DOHH2 (cell line): ENCODE measurements around the gene MMP13.

ENCODE experiments used
- H3F3A ChIP-seq: fragments of 200-600 bp; sonication (generic), shearing (Covaris generic); 2 replicates; pipeline ENCODE4 v1.6.0; 2016; ENCODE audit warnings: antibody characterized with exemption, mild to moderate bottlenecking; ENCODE audit not compliant: control insufficient read depth, insufficient read depth
- H3K27ac ChIP-seq: fragments of 200-600 bp; sonication (generic); 2 replicates; pipeline ENCODE4 v1.5.1; 2014; ENCODE audit warnings: low read depth, mild to moderate bottlenecking, low read length, moderate library complexity
- H3K27me3 ChIP-seq: fragments of 200-600 bp; sonication (generic); 2 replicates; pipeline ENCODE4 v1.6.1; 2014; ENCODE audit warnings: mild to moderate bottlenecking, low read length, mixed read lengths; ENCODE audit not compliant: control insufficient read depth
- H3K36me3 ChIP-seq: fragments of 200-600 bp; sonication (generic); 2 replicates; pipeline ENCODE4 v1.6.1; 2014; ENCODE audit warnings: mild to moderate bottlenecking, low read length, moderate library complexity, mixed read lengths; ENCODE audit not compliant: control insufficient read depth
- H3K4me1 ChIP-seq: fragments of 200-600 bp; sonication (generic); 2 replicates; pipeline ENCODE4 v1.6.1; 2014; ENCODE audit warnings: mild to moderate bottlenecking, low read length, mixed read lengths; ENCODE audit not compliant: control insufficient read depth
- H3K4me2 ChIP-seq: fragments of 200-600 bp; sonication (generic); 2 replicates; pipeline ENCODE4 v1.6.0; 2014; ENCODE audit warnings: mild to moderate bottlenecking, low read length, moderate library complexity
- H3K4me3 ChIP-seq: fragments of 200-600 bp; sonication (generic); 2 replicates; pipeline ENCODE4 v1.5.1; 2014; ENCODE audit warnings: mild to moderate bottlenecking, low read length, mixed read lengths
- H3K79me2 ChIP-seq: fragments of 200-600 bp; sonication (generic); 2 replicates; pipeline ENCODE4 v1.6.1; 2014; ENCODE audit warnings: mild to moderate bottlenecking, low read length, mixed read lengths; ENCODE audit not compliant: control insufficient read depth
- H3K9me2 ChIP-seq: fragments of 200-600 bp; sonication (generic); replicated peaks from 2 replicates; pipeline ENCODE4 v1.6.1; 2014; ENCODE audit warnings: mild to moderate bottlenecking, low read length, mixed read lengths; ENCODE audit not compliant: control insufficient read depth
- H3K9me3 ChIP-seq: fragments of 200-600 bp; sonication (generic); 2 replicates; pipeline ENCODE4 v1.6.1; 2014; ENCODE audit warnings: antibody characterized with exemption, low read length, mixed read lengths; ENCODE audit not compliant: control insufficient read depth, insufficient read depth
- H4K20me1 ChIP-seq: fragments of 200-600 bp; sonication (generic); 2 replicates; pipeline ENCODE4 v1.6.0; 2014; ENCODE audit warnings: low read depth, mild to moderate bottlenecking, antibody characterized with exemption, low read length, moderate library complexity; ENCODE audit not compliant: control insufficient read depth, insufficient read depth
- CTCF ChIP-seq: fragments of 200-600 bp; sonication (generic); IDR thresholded peaks from one replicate; pipeline ENCODE4 v1.5.1; 2014; ENCODE audit warnings: antibody characterized with exemption, mild to moderate bottlenecking, low read depth, low read length; ENCODE audit not compliant: poor library complexity, severe bottlenecking
- EZH2phosphoT487 ChIP-seq: fragments of 200-600 bp; sonication (generic); IDR thresholded peaks from 2 replicates; pipeline ENCODE4 v1.6.1; 2017; ENCODE audit warnings: borderline replicate concordance, mild to moderate bottlenecking, antibody characterized with exemption, low read length, moderate library complexity, mixed read lengths

MMP13 gene

DNA sequence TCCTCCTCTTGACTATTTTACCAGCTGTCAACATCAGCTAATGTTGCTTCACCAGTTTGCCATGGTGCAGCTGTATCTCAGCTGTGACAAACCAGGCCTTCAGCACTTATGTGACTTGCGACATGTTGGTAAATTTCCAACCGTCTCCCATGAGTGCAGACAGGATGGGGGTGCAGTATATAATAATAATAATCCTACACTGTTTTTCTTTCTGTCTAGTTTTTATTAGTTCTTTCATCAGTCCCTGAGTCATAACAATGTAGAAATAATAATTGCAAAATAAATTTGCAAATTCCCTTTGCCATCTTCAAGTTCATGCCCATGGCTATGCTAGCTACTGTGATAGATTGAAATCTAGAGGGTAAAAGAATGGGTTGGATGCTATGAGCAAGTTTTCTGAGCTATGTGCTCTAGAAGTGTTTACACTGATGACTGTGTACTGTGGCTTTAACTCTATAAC is 4.9 kb downstream of the MMP13 start:
- no peaks in the 10 kb centered on the region for H3K9me2 ChIP-seq
- no peaks in the 10 kb centered on the region for H3K9me3 ChIP-seq
- H4K20me1 ChIP-seq: no peaks in the 10 kb centered on the region
- H3F3A ChIP-seq: no peaks in the 10 kb centered on the region
- no peak overlapping the region for H3K27ac ChIP-seq
- no peaks in the 10 kb centered on the region for H3K79me2 ChIP-seq
- H3K27me3 ChIP-seq: no peaks in the 10 kb centered on the region
- no peak overlapping the region for H3K4me2 ChIP-seq
- TF ChIP-seq EZH2phosphoT487: no peak
- TF ChIP-seq CTCF: no peak
- H3K4me3 ChIP-seq: no peak overlapping the region
- H3K4me1 ChIP-seq: no peaks in the 10 kb centered on the region
- H3K36me3 ChIP-seq: no peaks in the 10 kb centered on the region

DNA sequence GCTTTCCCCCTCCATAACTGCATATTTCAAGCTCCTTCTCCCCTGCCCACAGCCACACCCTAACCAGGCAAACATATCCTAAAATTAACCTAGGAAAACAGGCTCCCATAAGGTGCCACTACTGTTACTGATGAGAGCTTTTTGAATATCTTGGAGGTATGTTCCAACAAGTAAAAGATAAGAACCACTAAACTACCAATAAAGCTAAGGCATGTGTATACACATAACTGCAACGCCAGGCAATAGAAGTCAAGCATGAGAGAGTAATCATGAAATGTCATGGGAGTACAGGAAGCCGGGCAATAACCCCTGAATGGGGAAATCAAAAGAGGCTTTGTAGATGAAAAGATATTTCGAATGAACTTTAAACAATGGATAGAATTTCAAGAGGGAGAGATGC is 9.3 kb downstream of the MMP13 start:
- Histone ChIP-seq H3K4me3 (no peak overlapping the region), H3F3A (no peaks in the 10 kb centered on the region), H3K27me3 (peaks cover 2% of the 10 kb centered on the region; the same call in 1 of the 2 replicates), H3K4me1 (no peaks in the 10 kb centered on the region; the same call in 1 of the 2 replicates), H3K79me2 (no peaks in the 10 kb centered on the region), H3K27ac (no peak overlapping the region), H3K4me2 (no peak overlapping the region), H3K9me2 (no peaks in the 10 kb centered on the region), H3K36me3 (no peaks in the 10 kb centered on the region), H3K9me3 (no peaks in the 10 kb centered on the region), H4K20me1 (no peaks in the 10 kb centered on the region)
- TF ChIP-seq CTCF (no peak), EZH2phosphoT487 (no peak)

DNA sequence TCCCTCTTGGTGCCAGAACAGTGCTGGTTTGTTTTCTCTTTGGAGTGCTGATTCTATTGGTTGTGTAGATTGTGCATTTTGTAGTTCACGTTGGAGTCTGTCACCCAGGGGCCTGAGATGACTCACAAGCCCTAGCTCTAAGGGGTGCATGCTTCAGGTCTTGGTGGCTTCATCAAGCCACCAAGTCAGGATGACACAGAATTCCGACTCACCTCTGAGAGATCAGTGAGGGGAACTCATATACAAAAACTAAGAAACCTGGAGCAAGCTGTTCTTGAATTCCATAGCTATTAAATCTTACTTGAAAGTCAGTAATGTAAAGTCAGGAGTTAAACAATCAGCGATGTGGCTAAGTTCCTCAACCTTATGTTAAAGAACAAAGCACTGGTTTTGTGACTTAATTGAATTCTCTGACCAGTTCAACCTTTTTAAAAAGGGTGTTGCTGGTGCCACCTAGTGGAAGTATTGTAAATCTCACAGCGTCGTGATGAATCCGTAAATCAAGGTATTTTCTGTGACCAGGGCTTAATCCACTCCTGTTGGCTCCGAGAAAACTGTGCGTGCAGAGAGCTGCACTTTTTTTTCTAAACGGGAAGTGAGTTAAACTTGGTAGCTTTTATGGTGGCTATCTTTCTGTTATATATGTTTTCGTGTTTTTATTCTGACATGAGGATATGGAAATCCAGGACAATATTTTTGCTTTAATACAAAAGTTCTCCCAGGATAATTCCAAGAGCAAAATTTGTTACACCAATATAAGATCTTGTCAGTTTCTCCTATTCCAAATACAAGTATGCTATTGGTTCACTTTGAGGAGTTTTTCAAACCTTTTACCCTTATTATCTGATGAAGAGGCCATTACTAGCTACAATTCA is 14.6 kb downstream of the MMP13 start:
- H3K27me3 ChIP-seq: peaks cover 4% of the 10 kb centered on the region; the same call in 1 of the 2 replicates
- no peaks in the 10 kb centered on the region for H3K9me3 ChIP-seq
- H3K4me1 ChIP-seq: no peaks in the 10 kb centered on the region; the same call in 1 of the 2 replicates
- TF ChIP-seq CTCF (peak; percentile 73), EZH2phosphoT487 (no peak)
- no peak overlapping the region for H3K27ac ChIP-seq
- H3K36me3 ChIP-seq: no peaks in the 10 kb centered on the region
- H3K4me3 ChIP-seq: no peak overlapping the region
- no peaks in the 10 kb centered on the region for H4K20me1 ChIP-seq
- no peaks in the 10 kb centered on the region for H3F3A ChIP-seq
- H3K4me2 ChIP-seq: no peak overlapping the region
- no peaks in the 10 kb centered on the region for H3K9me2 ChIP-seq
- H3K79me2 ChIP-seq: no peaks in the 10 kb centered on the region
